Measurements from ENCODE around the gene ZNF112.

The ZNF112 gene

DNA sequence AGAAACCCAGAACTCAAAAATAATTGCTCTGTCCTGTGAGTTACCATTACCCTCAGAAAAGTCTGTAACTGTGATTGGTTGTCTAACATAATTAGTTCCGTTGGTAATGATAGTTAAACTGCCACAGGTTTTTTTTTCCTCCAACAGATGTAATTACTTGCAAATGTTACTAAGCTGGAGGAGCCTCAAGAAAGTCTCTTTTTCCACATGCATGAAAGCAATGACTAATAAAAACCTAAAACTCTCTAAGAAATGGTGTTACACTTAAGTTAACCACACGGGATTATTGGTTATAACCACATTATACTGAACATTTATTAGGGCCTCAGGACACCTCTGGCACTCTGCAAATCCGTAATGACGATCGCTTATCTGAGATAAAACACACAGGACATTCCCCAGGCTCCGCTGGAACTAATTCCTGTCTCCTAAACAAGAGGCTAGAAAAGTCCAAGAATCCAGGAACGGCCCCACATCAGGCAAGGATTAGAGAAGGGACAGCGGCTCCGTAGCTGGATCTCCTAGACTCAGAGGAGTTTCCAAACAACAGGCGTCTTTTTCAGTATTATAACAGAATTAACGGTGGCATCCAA is 52.4 kb downstream of the ZNF112 start:
- in situ Hi-C loops (cut with HindIII; ENCODE audit: low pct_ligation_motif_present, low pct_unique_long_range_greater_than_20kb, low sequenced_read_pairs) = no loop called here
- DNase-seq = peak; percentile 14

DNA sequence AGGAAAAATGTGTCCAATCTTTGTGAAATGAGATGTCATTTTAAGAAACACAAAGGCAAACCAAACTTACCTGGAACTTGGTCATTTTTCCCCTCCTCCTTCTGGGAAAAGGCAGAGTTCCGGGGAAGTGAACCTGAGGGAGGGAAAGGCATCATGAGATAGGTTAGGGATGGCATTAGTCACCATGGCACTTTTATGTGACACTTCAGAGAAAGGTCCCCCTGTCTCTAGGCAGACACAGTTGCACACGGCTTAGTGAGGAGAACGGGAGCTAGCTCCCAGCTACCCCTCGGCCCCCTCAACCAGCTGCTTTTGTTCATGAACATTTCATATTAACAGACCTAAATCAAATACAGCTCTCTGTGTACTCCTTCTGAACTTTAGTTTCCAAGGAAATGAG is 53.2 kb downstream of the ZNF112 start:
- in situ Hi-C loops (cut with HindIII; ENCODE audit: low pct_ligation_motif_present, low pct_unique_long_range_greater_than_20kb, low sequenced_read_pairs) = no loop called here
- DNase-seq = no peak

DNA sequence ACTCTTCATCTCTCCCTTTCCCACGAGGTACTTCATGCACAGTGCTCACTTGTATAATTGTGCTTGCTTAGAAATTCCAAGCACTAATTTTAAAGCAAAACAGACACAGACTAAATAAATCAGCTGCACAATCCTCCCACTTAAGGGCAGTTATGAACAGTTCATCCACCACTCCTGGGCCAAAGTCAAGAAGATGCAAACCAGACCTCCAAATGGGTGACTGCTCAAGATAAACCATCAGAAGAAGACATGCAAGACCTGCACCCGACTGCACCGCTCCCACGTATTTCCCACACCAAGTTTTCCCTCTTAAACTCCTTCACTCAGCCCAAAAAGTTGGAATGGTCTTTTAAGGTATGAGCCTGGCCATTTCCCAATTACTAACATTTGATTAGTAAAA is 71.5 kb downstream of the ZNF112 start:
- no peak for DNase-seq

DNA sequence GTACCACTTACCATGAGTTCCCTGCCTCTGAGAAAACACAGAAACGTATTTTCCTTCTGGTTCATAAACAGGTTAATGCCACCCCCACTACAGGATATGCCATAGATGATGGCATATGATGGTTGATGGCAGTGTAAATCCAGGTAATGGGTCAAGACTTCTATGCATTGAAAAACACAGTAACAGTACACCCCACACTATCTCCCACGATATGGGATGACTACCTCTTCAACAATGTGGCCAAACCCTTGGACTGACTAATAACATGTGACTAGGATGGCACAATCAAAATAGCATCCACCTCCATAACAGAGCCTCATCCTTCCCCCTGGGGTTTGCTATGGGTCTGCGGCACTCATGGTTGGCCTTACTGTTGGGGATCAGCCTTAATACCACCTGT is 73.6 kb downstream of the ZNF112 start:
- DNase-seq = no peak
- in situ Hi-C loops (cut with HindIII; ENCODE audit: low pct_ligation_motif_present, low pct_unique_long_range_greater_than_20kb, low sequenced_read_pairs) = no loop called here

More for the DNA sequence above, 71.5 kb downstream of the ZNF112 start:
- in situ Hi-C loops (cut with HindIII; ENCODE audit: low pct_ligation_motif_present, low pct_unique_long_range_greater_than_20kb, low sequenced_read_pairs) = no loop called here

DNA sequence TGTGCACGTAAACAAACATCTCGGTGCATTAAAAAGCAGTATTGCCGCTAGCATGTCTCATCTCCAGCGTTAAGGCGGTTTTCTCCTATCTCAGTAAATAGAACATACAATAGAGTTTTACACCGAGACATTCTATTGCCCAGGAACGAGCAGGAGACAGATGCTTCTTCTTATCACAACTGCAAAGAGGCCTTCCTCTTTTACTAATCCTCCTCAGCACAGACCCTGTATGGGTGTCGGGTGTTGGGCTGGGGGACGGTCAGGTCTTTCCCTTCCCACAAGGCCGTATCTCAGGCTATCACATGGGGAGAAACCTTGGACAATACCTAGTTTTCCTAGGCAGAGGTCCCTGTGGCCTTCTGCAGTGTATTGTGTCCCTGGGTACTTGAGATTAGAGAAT is 75.6 kb downstream of the ZNF112 start:
- in situ Hi-C loops (cut with HindIII; ENCODE audit: low pct_ligation_motif_present, low pct_unique_long_range_greater_than_20kb, low sequenced_read_pairs) = no loop called here
- DNase-seq = no peak

DNA sequence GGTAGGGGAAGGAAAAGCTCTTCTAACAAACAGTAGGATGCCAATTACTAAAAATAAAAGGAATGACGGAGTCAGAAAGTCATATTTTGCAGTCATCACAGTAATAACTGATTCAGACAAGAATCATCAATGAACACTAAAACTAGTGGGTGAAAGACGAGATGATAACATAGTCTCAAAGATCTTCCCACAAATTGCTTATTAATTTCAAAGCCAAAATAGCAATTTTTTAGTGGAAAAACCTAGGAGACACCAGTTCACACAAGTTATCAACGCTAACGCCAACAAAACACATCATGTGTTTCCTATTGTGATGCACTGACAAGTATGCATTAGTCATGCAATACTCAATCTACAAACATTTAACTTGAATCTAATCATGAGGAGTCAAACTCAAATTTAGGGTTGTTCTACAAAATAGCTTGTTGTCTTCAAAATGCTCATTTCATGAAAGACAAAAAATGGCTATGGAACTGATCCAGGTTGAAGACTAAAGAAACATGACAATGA is 78.2 kb downstream of the ZNF112 start:
- DNase-seq = no peak
- in situ Hi-C loops (cut with HindIII; ENCODE audit: low pct_ligation_motif_present, low pct_unique_long_range_greater_than_20kb, low sequenced_read_pairs) = no loop called here

DNA sequence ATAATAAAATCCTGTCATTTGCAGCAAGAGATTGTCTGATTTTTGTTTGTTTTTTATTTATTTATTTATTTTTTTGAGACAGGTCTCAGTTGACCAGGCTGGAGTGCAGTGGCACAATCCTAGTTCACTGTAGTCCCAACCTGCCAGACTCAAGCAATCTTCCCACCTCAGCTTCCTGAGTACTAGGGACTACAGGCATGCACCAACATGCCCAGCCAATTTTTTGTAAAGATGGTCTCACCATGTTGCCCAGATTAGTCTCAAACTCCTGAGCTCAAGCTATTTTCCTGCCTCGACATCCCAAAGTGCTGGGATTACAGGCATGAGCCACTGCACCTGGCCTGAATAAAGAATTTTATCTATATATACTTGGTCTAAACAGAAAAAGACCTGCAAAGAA is 79.1 kb downstream of the ZNF112 start:
- in situ Hi-C loops (cut with HindIII; ENCODE audit: low pct_ligation_motif_present, low pct_unique_long_range_greater_than_20kb, low sequenced_read_pairs) = no loop called here
- no peak for DNase-seq
